ENCODE data around the gene SDC1. TPM values are rescaled to one million over a fixed set of nuclear protein-coding genes. Genes with fewer than 3 reads are reported as not detected.

SDC1 gene
- total RNA-seq, 1 donor from 2014 or later: 184 TPM

- Histone ChIP-seq H3K4me1 (peaks cover 19% of the 10 kb centered on the region), H3K4me3 (no peak overlapping the region), H3K27ac (no peak overlapping the region), H3K27me3 (no peaks in the 10 kb centered on the region), H3K9me3 (no peaks in the 10 kb centered on the region), H3K36me3 (no peaks in the 10 kb centered on the region)
- DNase-seq (ENCODE audit: extremely low spot score in 2 of 2): no peak
- no peak for TF ChIP-seq CTCF (IDR thresholded peaks at IDR 0.05)
- TF ChIP-seq POLR2AphosphoS5 (IDR thresholded peaks at IDR 0.05; ENCODE audit: insufficient read depth in 1 of 2, low read depth in 1 of 2): no peak
- TF ChIP-seq POLR2A (IDR thresholded peaks at IDR 0.05): no peak
- intact Hi-C loops (cut with DNase I): loop anchor here (5.0 kb wide), 1 partner anchor 1319 kb away; no protein-coding TSS in a partner anchor
Observed at GRCh38 chr2:20175931-20176330, 49.0 kb downstream of the SDC1 start.

GRCh38 chr2:20175267-20175666, 49.7 kb downstream of the SDC1 start:
- Histone ChIP-seq H3K27me3 (no peaks in the 10 kb centered on the region), H3K9me3 (no peaks in the 10 kb centered on the region), H3K4me1 (peaks cover 20% of the 10 kb centered on the region), H3K36me3 (no peaks in the 10 kb centered on the region), H3K4me3 (no peak overlapping the region), H3K27ac (no peak overlapping the region)
- no peak for DNase-seq (ENCODE audit: extremely low spot score in 2 of 2)
- intact Hi-C loops (cut with DNase I): loop anchor here (5.0 kb wide), 1 partner anchor 1318 kb away; no protein-coding TSS in a partner anchor
- TF ChIP-seq POLR2A (IDR thresholded peaks at IDR 0.05) (no peak), CTCF (IDR thresholded peaks at IDR 0.05) (no peak), POLR2AphosphoS5 (IDR thresholded peaks at IDR 0.05; ENCODE audit: insufficient read depth in 1 of 2, low read depth in 1 of 2) (no peak)

GRCh38 chr2:20174410-20174809, 50.5 kb downstream of the SDC1 start:
- H3K9me3 ChIP-seq: no peaks in the 10 kb centered on the region
- no peak overlapping the region for H3K27ac ChIP-seq
- no peaks in the 10 kb centered on the region for H3K27me3 ChIP-seq
- no peak for DNase-seq (ENCODE audit: extremely low spot score in 2 of 2)
- intact Hi-C loops (cut with DNase I): no loop called here
- H3K4me1 ChIP-seq: peaks cover 24% of the 10 kb centered on the region
- no peak overlapping the region for H3K4me3 ChIP-seq
- no peaks in the 10 kb centered on the region for H3K36me3 ChIP-seq
- TF ChIP-seq CTCF (IDR thresholded peaks at IDR 0.05) (no peak), POLR2A (IDR thresholded peaks at IDR 0.05) (no peak), POLR2AphosphoS5 (IDR thresholded peaks at IDR 0.05; ENCODE audit: insufficient read depth in 1 of 2, low read depth in 1 of 2) (no peak)

- Histone ChIP-seq H3K4me3 (no peak overlapping the region), H3K9me3 (no peaks in the 10 kb centered on the region), H3K27ac (no peak overlapping the region), H3K27me3 (no peaks in the 10 kb centered on the region), H3K36me3 (no peaks in the 10 kb centered on the region), H3K4me1 (peaks cover 31% of the 10 kb centered on the region)
- intact Hi-C loops (cut with DNase I): no loop called here
- no peak for DNase-seq (ENCODE audit: extremely low spot score in 2 of 2)
- TF ChIP-seq POLR2A (IDR thresholded peaks at IDR 0.05) (no peak), POLR2AphosphoS5 (IDR thresholded peaks at IDR 0.05; ENCODE audit: insufficient read depth in 1 of 2, low read depth in 1 of 2) (no peak), CTCF (IDR thresholded peaks at IDR 0.05) (no peak)
Observed at GRCh38 chr2:20173496-20174402, 51.2 kb downstream of the SDC1 start.

- Histone ChIP-seq H3K27me3 (no peaks in the 10 kb centered on the region), H3K36me3 (no peaks in the 10 kb centered on the region), H3K4me3 (no peak overlapping the region), H3K27ac (peak overlapping the region; percentile 47), H3K9me3 (no peaks in the 10 kb centered on the region), H3K4me1 (peaks cover 38% of the 10 kb centered on the region)
- intact Hi-C loops (cut with DNase I): no loop called here
- no peak for DNase-seq (ENCODE audit: extremely low spot score in 2 of 2)
- TF ChIP-seq POLR2AphosphoS5 (IDR thresholded peaks at IDR 0.05; ENCODE audit: insufficient read depth in 1 of 2, low read depth in 1 of 2) (no peak), POLR2A (IDR thresholded peaks at IDR 0.05) (no peak), CTCF (IDR thresholded peaks at IDR 0.05) (no peak)
Observed at GRCh38 chr2:20173064-20173463, 51.9 kb downstream of the SDC1 start.

All from vagina (tissue), 2 donors.